ENCODE results near the gene PCGF2.
A peak's percentile ranks its signal among the peaks of the same experiment; 100 is the strongest.

Gene PCGF2

DNA sequence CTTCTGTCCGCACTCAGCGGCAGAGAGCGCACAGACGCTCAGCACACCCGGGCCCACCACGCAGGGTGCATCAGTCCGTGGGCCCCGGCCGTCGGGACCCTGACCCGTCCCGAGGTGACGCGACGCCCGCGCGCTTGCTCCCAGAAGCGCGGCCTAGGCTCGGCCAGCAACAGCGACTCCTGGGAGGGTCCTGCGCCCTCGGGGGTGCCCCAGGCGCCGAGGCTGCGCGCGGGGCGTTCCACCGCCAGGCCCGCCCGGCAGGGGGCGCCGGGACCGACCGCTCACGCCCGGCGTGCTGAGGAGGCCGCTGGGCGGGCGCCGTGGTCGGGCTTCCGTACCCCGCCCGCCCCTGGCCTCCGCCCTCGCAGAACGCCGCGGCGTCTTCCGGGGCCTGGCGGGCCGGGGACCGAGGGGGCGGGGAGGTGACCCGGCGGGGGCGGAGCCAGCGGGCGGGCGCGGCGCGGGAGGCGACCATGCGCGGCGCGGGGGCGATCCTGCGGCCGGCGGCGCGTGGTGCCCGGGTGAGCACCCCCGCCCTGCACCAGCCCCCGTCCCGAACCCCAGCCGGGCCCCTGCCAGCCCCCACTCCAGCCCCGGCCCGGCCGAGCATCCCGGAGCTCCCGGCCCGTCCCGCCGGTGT, 18.1 kb downstream of the PCGF2 start, which contains the start of gene CISD3 (continued):
- no peak; the same call in 1 of the 2 replicates for TF ChIP-seq ZNF398 (tag by site-specific recombination; IDR thresholded peaks at IDR 0.05)
- TF ChIP-seq ZNF692 (tag by site-specific recombination; IDR thresholded peaks at IDR 0.05) = peak; percentile 93
- no peak for TF ChIP-seq ZNF140 (tag by site-specific recombination; IDR thresholded peaks at IDR 0.05)
- TF ChIP-seq REPIN1 (tag by site-specific recombination; IDR thresholded peaks at IDR 0.05; ENCODE audit: low read depth) = no peak
- TF ChIP-seq KLF8 (tag by site-specific recombination; IDR thresholded peaks at IDR 0.05) = peak; percentile 43; the same call in 1 of the 2 replicates
- no peak for TF ChIP-seq ZNF16 (tag by site-specific recombination; IDR thresholded peaks at IDR 0.05; ENCODE audit: low read depth)
- TF ChIP-seq ZNF394 (tag by site-specific recombination; IDR thresholded peaks at IDR 0.05; ENCODE audit: borderline replicate concordance) = no peak
- no peak for TF ChIP-seq ZNF138 (tag by site-specific recombination; IDR thresholded peaks at IDR 0.05; ENCODE audit: borderline replicate concordance)
- no peak for TF ChIP-seq ZNF214 (tag by site-specific recombination; IDR thresholded peaks at IDR 0.05; ENCODE audit: borderline replicate concordance)
- TF ChIP-seq, protein P1, sequence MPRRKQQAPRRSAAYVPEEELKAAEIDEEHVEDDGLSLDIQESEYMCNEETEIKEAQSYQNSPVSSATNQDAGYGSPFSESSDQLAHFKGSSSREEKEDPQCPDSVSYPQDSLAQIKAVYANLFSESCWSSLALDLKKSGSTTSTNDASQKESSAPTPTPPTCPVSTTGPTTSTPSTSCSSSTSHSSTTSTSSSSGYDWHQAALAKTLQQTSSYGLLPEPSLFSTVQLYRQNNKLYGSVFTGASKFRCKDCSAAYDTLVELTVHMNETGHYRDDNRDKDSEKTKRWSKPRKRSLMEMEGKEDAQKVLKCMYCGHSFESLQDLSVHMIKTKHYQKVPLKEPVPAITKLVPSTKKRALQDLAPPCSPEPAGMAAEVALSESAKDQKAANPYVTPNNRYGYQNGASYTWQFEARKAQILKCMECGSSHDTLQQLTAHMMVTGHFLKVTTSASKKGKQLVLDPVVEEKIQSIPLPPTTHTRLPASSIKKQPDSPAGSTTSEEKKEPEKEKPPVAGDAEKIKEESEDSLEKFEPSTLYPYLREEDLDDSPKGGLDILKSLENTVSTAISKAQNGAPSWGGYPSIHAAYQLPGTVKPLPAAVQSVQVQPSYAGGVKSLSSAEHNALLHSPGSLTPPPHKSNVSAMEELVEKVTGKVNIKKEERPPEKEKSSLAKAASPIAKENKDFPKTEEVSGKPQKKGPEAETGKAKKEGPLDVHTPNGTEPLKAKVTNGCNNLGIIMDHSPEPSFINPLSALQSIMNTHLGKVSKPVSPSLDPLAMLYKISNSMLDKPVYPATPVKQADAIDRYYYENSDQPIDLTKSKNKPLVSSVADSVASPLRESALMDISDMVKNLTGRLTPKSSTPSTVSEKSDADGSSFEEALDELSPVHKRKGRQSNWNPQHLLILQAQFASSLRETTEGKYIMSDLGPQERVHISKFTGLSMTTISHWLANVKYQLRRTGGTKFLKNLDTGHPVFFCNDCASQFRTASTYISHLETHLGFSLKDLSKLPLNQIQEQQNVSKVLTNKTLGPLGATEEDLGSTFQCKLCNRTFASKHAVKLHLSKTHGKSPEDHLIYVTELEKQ (tag by site-specific recombination; IDR thresholded peaks at IDR 0.05; ENCODE audit: borderline replicate concordance) = no peak
- no peak for TF ChIP-seq ZFP3 (tag by site-specific recombination; IDR thresholded peaks at IDR 0.05; ENCODE audit: low read depth)
- no peak for TF ChIP-seq ZNF747 (tag by site-specific recombination; IDR thresholded peaks at IDR 0.05)
- no peak for TF ChIP-seq ZNF121 (tag by site-specific recombination; IDR thresholded peaks at IDR 0.05)
- TF ChIP-seq PRDM4 (tag by site-specific recombination; IDR thresholded peaks at IDR 0.05) = no peak
- TF ChIP-seq ZNF175 (tag by site-specific recombination; IDR thresholded peaks at IDR 0.05) = no peak
- TF ChIP-seq ZBTB20 (tag by site-specific recombination; IDR thresholded peaks at IDR 0.05) = peak; percentile 17; the same call in 1 of the 2 replicates
- no peak; the same call in 1 of the 2 replicates for TF ChIP-seq ZNF660 (tag by site-specific recombination; IDR thresholded peaks at IDR 0.05)
- TF ChIP-seq ZNF521 (tag by site-specific recombination; IDR thresholded peaks at IDR 0.05) = no peak
- 0 out of 2 replicates have a peak, but pooled peaks have one; percentile 49 for TF ChIP-seq ZBTB10 (tag by site-specific recombination; IDR thresholded peaks at IDR 0.05)
- no peak for TF ChIP-seq TCF7L2 (IDR thresholded peaks at IDR 0.05; ENCODE audit: borderline replicate concordance, low read depth, low read length)
- TF ChIP-seq ZNF416 (tag by site-specific recombination; IDR thresholded peaks at IDR 0.05) = no peak
- TF ChIP-seq ZXDB (tag by site-specific recombination; IDR thresholded peaks at IDR 0.05) = no peak
- no peak for TF ChIP-seq ZNF292 (tag by site-specific recombination; IDR thresholded peaks at IDR 0.05; ENCODE audit: borderline replicate concordance, low read depth)
- no peak for TF ChIP-seq GFI1B (tag by site-specific recombination; IDR thresholded peaks at IDR 0.05)
- peak; percentile 58; the same call in 1 of the 2 replicates for TF ChIP-seq KLF16 (tag by site-specific recombination; IDR thresholded peaks at IDR 0.05)
- no peak for TF ChIP-seq ZBTB1 (tag by site-specific recombination; IDR thresholded peaks at IDR 0.05)
- TF ChIP-seq GLI2 (tag by site-specific recombination; IDR thresholded peaks at IDR 0.05; ENCODE audit: borderline replicate concordance, low read depth) = no peak
- TF ChIP-seq ZNF510 (tag by site-specific recombination; IDR thresholded peaks at IDR 0.05; ENCODE audit: insufficient replicate concordance) = no peak
